Dendritic cell treated with granulocyte-macrophage colony-stimulating factor and Interleukin-4, amounts not matched to agents 40 ng/mL and 50 ng/mL, for 4 days (primary cell): ENCODE data around the gene CD300A.
"Not testable (repeated sequence)": the region's sequence is repeated elsewhere in the genome, so short reads cannot be mapped to it uniquely, and the experiment has no call there.

Source experiments
- H3K27ac Mint-ChIP-seq: one replicate; pipeline ENCODE4 v1.8.0; 2022; ENCODE audit warnings: mild to moderate bottlenecking, mixed read lengths
- H3K27me3 Mint-ChIP-seq: one replicate; pipeline ENCODE4 v1.8.0; 2022; ENCODE audit warnings: mild to moderate bottlenecking, mixed read lengths
- H3K36me3 Mint-ChIP-seq: one replicate; pipeline ENCODE4 v1.8.0; 2022; ENCODE audit warnings: low read depth, mixed read lengths
- H3K4me1 Mint-ChIP-seq: one replicate; pipeline ENCODE4 v1.8.0; 2022; ENCODE audit warnings: low read depth, mixed read lengths
- H3K4me3 Mint-ChIP-seq: one replicate; pipeline ENCODE4 v1.8.0; 2022; ENCODE audit warnings: mild to moderate bottlenecking, moderate library complexity, mixed read lengths
- H3K9me3 Mint-ChIP-seq: one replicate; pipeline ENCODE4 v1.8.0; 2022; ENCODE audit warnings: mixed read lengths
- intact Hi-C: fragments of 100-400 bp; cut with micrococcal nuclease; formaldehyde crosslinking; loops from one replicate; pipeline ENCODE4 v1.15.0; 2022

CD300A gene

GRCh38 chr17:74491626-74492025 is 25.2 kb downstream of the CD300A start:
- H3K27me3 Mint-ChIP-seq = peaks cover 2% of the 10 kb centered on the region
- H3K27ac Mint-ChIP-seq = peak overlapping the region; percentile 85
- H3K4me1 Mint-ChIP-seq = peaks cover 51% of the 10 kb centered on the region
- peaks cover 22% of the 10 kb centered on the region for H3K36me3 Mint-ChIP-seq
- H3K9me3 Mint-ChIP-seq = no peaks in the 10 kb centered on the region
- peak overlapping the region; percentile 18 for H3K4me3 Mint-ChIP-seq
- intact Hi-C loops = loop anchor here (2.0 to 5.0 kb wide), 2 partner anchors 25 to 34 kb away; partner anchors contain the start of gene CD300A

- Mint-ChIP-seq H3K4me3 (no peak overlapping the region), H3K36me3 (peaks cover 10% of the 10 kb centered on the region), H3K9me3 (no peaks in the 10 kb centered on the region), H3K4me1 (peaks cover 57% of the 10 kb centered on the region), H3K27ac (no peak overlapping the region), H3K27me3 (peaks cover 2% of the 10 kb centered on the region)
- intact Hi-C loops = loop anchor here (1.0 to 5.0 kb wide), 3 partner anchors 36 to 114 kb away; no protein-coding TSS in a partner anchor
Measured at GRCh38 chr17:74493331-74493833, 26.9 kb downstream of the CD300A start.

GRCh38 chr17:74497471-74497870 is 31.0 kb downstream of the CD300A start:
- intact Hi-C loops = no loop called here
- peaks cover 22% of the 10 kb centered on the region for H3K4me1 Mint-ChIP-seq
- no peaks in the 10 kb centered on the region for H3K36me3 Mint-ChIP-seq

GRCh38 chr17:74499992-74500391 is 33.6 kb downstream of the CD300A start:
- Mint-ChIP-seq H3K36me3 (no peaks in the 10 kb centered on the region), H3K27me3 (no peaks in the 10 kb centered on the region), H3K27ac (no peak overlapping the region), H3K4me1 (peaks cover 8% of the 10 kb centered on the region), H3K9me3 (no peaks in the 10 kb centered on the region), H3K4me3 (no peak overlapping the region)
- intact Hi-C loops = no loop called here

More at GRCh38 chr17:74497471-74497870, 31.0 kb downstream of the CD300A start:
- H3K9me3 Mint-ChIP-seq = no peaks in the 10 kb centered on the region
- no peak overlapping the region for H3K4me3 Mint-ChIP-seq
- no peaks in the 10 kb centered on the region for H3K27me3 Mint-ChIP-seq
- H3K27ac Mint-ChIP-seq = no peak overlapping the region

- Mint-ChIP-seq H3K27ac (no peak overlapping the region), H3K36me3 (no peaks in the 10 kb centered on the region), H3K4me1 (no peaks in the 10 kb centered on the region), H3K4me3 (no peak overlapping the region), H3K9me3 (no peaks in the 10 kb centered on the region), H3K27me3 (no peaks in the 10 kb centered on the region)
- intact Hi-C loops = no loop called here
Measured at GRCh38 chr17:74502861-74503260, 36.4 kb downstream of the CD300A start.

- H3K4me1 Mint-ChIP-seq, H3K36me3 Mint-ChIP-seq, intact Hi-C loops, H3K4me3 Mint-ChIP-seq, H3K27ac Mint-ChIP-seq, H3K9me3 Mint-ChIP-seq, H3K27me3 Mint-ChIP-seq: not testable (repeated sequence)
Measured at GRCh38 chr17:74503949-74504348, 37.5 kb downstream of the CD300A start.

GRCh38 chr17:74508156-74508555 is 41.7 kb downstream of the CD300A start:
- H3K27me3 Mint-ChIP-seq = no peaks in the 10 kb centered on the region
- no peaks in the 10 kb centered on the region for H3K36me3 Mint-ChIP-seq
- H3K27ac Mint-ChIP-seq = no peak overlapping the region
- intact Hi-C loops = no loop called here
- H3K4me1 Mint-ChIP-seq = peaks cover 22% of the 10 kb centered on the region
- no peaks in the 10 kb centered on the region for H3K9me3 Mint-ChIP-seq
- H3K4me3 Mint-ChIP-seq = no peak overlapping the region

GRCh38 chr17:74512036-74512435 is 45.6 kb downstream of the CD300A start:
- Mint-ChIP-seq H3K36me3 (peaks cover 12% of the 10 kb centered on the region), H3K4me3 (no peak overlapping the region), H3K9me3 (peaks cover 13% of the 10 kb centered on the region), H3K4me1 (peaks cover 59% of the 10 kb centered on the region), H3K27me3 (no peaks in the 10 kb centered on the region), H3K27ac (peak overlapping the region; percentile 89)
- intact Hi-C loops = loop anchor here (2.0 kb wide), 1 partner anchor 21 kb away; no protein-coding TSS in a partner anchor

GRCh38 chr17:74512624-74513091 is 46.2 kb downstream of the CD300A start:
- peaks cover 13% of the 10 kb centered on the region for H3K9me3 Mint-ChIP-seq
- H3K36me3 Mint-ChIP-seq = peaks cover 12% of the 10 kb centered on the region
- H3K27me3 Mint-ChIP-seq = no peaks in the 10 kb centered on the region
- peak overlapping the region; percentile 48 for H3K4me3 Mint-ChIP-seq
- peaks cover 62% of the 10 kb centered on the region for H3K4me1 Mint-ChIP-seq
- intact Hi-C loops = loop anchor here (2.0 kb wide), 1 partner anchor 20 kb away; no protein-coding TSS in a partner anchor
- H3K27ac Mint-ChIP-seq = peak overlapping the region; percentile 89

- intact Hi-C loops = loop anchor here (2.0 kb wide), 1 partner anchor 19 kb away; no protein-coding TSS in a partner anchor
- H3K27ac Mint-ChIP-seq = peak overlapping the region; percentile 89
- peaks cover 12% of the 10 kb centered on the region for H3K36me3 Mint-ChIP-seq
- H3K4me3 Mint-ChIP-seq = no peak overlapping the region
- H3K9me3 Mint-ChIP-seq = peaks cover 22% of the 10 kb centered on the region
- H3K27me3 Mint-ChIP-seq = no peaks in the 10 kb centered on the region
- peaks cover 63% of the 10 kb centered on the region for H3K4me1 Mint-ChIP-seq
Measured at GRCh38 chr17:74513987-74514631, 47.7 kb downstream of the CD300A start.

- no peaks in the 10 kb centered on the region for H3K27me3 Mint-ChIP-seq
- peaks cover 12% of the 10 kb centered on the region for H3K36me3 Mint-ChIP-seq
- no peak overlapping the region for H3K4me3 Mint-ChIP-seq
- peaks cover 70% of the 10 kb centered on the region for H3K4me1 Mint-ChIP-seq
- peaks cover 22% of the 10 kb centered on the region for H3K9me3 Mint-ChIP-seq
- peak overlapping the region; percentile 89 for H3K27ac Mint-ChIP-seq
- intact Hi-C loops = no loop called here
Measured at GRCh38 chr17:74514632-74515334, 48.3 kb downstream of the CD300A start.

GRCh38 chr17:74515941-74516340 is 49.5 kb downstream of the CD300A start:
- intact Hi-C loops = no loop called here
- Mint-ChIP-seq H3K27ac (peak overlapping the region; percentile 82), H3K4me1 (peaks cover 82% of the 10 kb centered on the region), H3K36me3 (peaks cover 12% of the 10 kb centered on the region), H3K27me3 (no peaks in the 10 kb centered on the region), H3K4me3 (no peak overlapping the region), H3K9me3 (peaks cover 22% of the 10 kb centered on the region)

GRCh38 chr17:74516561-74517328 is 50.3 kb downstream of the CD300A start:
- Mint-ChIP-seq H3K27ac (peak overlapping the region; percentile 82), H3K4me3 (no peak overlapping the region), H3K4me1 (peaks cover 82% of the 10 kb centered on the region), H3K9me3 (peaks cover 22% of the 10 kb centered on the region), H3K36me3 (peaks cover 13% of the 10 kb centered on the region), H3K27me3 (no peaks in the 10 kb centered on the region)
- intact Hi-C loops = no loop called here
